ENCODE data around the gene RIC8B. TPM values are rescaled to one million over a fixed set of nuclear protein-coding genes. Genes with fewer than 3 reads are reported as not detected.
A peak's percentile ranks its signal among the peaks of the same experiment; 100 is the strongest.

The RIC8B gene
- total RNA-seq, 1 experiment from 2014 or later, result 29.0 TPM

DNA sequence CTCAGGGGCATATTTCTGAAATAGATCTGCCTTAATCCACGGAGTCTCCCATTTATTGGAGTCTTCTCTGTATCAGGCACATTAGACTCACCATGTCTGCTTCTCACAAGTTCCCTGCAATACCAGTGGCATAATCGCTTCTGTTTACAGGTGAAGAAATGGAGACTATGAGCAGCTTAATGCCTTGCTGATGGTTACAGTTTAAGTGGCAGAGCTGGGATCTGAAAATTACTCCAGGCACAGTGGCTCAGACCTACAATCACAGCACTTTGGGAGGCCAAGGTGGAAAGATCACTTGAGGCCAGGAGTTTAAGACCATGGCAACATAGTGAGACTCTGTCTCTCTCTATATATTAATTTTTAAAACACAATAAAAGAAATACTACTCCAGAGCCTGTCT is 7.3 kb upstream of the RIC8B start:
- Histone ChIP-seq H3K4me1 (ENCODE audit: insufficient read depth, low read length) (peaks cover 12% of the 10 kb centered on the region), H3K79me1 (ENCODE audit: insufficient read depth, low read depth, low read length, poor library complexity, severe bottlenecking) (no peaks in the 10 kb centered on the region), H3K27ac (ENCODE audit: insufficient read length, low read depth, low read length) (peak overlapping the region; percentile 22), H4K20me1 (ENCODE audit: control insufficient read depth, insufficient read depth, insufficient read length) (no peaks in the 10 kb centered on the region), H3K27me3 (ENCODE audit: insufficient read depth, low read length) (no peaks in the 10 kb centered on the region), H2BK120ac (ENCODE audit: low read depth, low read length, poor library complexity, severe bottlenecking) (no peak overlapping the region), H2BK5ac (ENCODE audit: insufficient read length, low read length) (no peak overlapping the region), H2BK15ac (ENCODE audit: low read depth, low read length) (no peak overlapping the region), H2AFZ (ENCODE audit: low read length) (no peak overlapping the region), H3K79me2 (ENCODE audit: insufficient read depth, low read length) (no peaks in the 10 kb centered on the region), H2BK12ac (ENCODE audit: insufficient read length, low read depth, low read length) (no peak overlapping the region), H3K9me3 (ENCODE audit: control insufficient read depth, low read depth, low read length) (no peaks in the 10 kb centered on the region), H3K23me2 (ENCODE audit: insufficient read length, low read depth, low read length, poor library complexity, severe bottlenecking) (peaks cover 3% of the 10 kb centered on the region), H3K18ac (ENCODE audit: insufficient read length, low read depth, low read length) (no peak overlapping the region), H3T11ph (ENCODE audit: low read length) (no peak overlapping the region), H4K91ac (ENCODE audit: insufficient read length, low read depth, low read length) (no peak overlapping the region), H3K23ac (ENCODE audit: insufficient read length, low read depth, low read length) (no peak overlapping the region), H3K9ac (ENCODE audit: extremely low read depth, insufficient read length, low read length) (no peak overlapping the region), H4K5ac (ENCODE audit: insufficient read length, low read depth, low read length) (no peak overlapping the region), H3K14ac (ENCODE audit: insufficient read depth, low read length) (no peak overlapping the region), H3K4ac (ENCODE audit: low read depth, low read length) (no peak overlapping the region), H2BK20ac (ENCODE audit: low read depth, low read length, poor library complexity, severe bottlenecking) (no peak overlapping the region), H4K8ac (replicated peaks; ENCODE audit: insufficient read length, low read depth, low read length) (no peak overlapping the region), H3K56ac (ENCODE audit: insufficient read length, low read depth, low read length) (no peak overlapping the region), H2AK5ac (ENCODE audit: insufficient read length, low read length) (no peak overlapping the region), H3K4me2 (ENCODE audit: insufficient read depth, insufficient read length, low read length) (peak overlapping the region; percentile 64)
- TF ChIP-seq, protein P1, sequence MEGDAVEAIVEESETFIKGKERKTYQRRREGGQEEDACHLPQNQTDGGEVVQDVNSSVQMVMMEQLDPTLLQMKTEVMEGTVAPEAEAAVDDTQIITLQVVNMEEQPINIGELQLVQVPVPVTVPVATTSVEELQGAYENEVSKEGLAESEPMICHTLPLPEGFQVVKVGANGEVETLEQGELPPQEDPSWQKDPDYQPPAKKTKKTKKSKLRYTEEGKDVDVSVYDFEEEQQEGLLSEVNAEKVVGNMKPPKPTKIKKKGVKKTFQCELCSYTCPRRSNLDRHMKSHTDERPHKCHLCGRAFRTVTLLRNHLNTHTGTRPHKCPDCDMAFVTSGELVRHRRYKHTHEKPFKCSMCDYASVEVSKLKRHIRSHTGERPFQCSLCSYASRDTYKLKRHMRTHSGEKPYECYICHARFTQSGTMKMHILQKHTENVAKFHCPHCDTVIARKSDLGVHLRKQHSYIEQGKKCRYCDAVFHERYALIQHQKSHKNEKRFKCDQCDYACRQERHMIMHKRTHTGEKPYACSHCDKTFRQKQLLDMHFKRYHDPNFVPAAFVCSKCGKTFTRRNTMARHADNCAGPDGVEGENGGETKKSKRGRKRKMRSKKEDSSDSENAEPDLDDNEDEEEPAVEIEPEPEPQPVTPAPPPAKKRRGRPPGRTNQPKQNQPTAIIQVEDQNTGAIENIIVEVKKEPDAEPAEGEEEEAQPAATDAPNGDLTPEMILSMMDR (conservative IDR thresholded peaks at IDR 0.05), result no peak
- WGBS (ENCODE audit: extremely low coverage, insufficient read length, low lambda C conversion rate), result no CpG with 5 or more reads among the region's 2 CpGs
- peaks cover 57 to 60% of the 10 kb centered on the region in 2 experiments for H3K4me1 Mint-ChIP-seq
- H3K27me3 Mint-ChIP-seq (ENCODE audit: low read depth), result no peaks in the 10 kb centered on the region
- peak overlapping the region; percentile 44 to 98 (median 76); a peak in 4 of 7 replicates for H3K27ac Mint-ChIP-seq
- peaks cover 0 to 3% (median 0%) of the 10 kb centered on the region in 3 experiments; a peak in 1 of 7 replicates for H3K36me3 Mint-ChIP-seq (ENCODE audit: insufficient read depth in 1 of 3, low read depth in 3 of 3)
- H3K9me3 Mint-ChIP-seq, result no peaks in the 10 kb centered on the region
- no peak overlapping the region; a peak in 1 of 5 replicates for H3K4me3 Mint-ChIP-seq
- DNase-seq, result no peak

All from H9 (cell line).